ENCODE results near the gene ZFP14.
"Not testable (repeated sequence)": the region's sequence is repeated elsewhere in the genome, so short reads cannot be mapped to it uniquely, and the experiment has no call there.

GRCh38 chr19:36309309-36309708 lies 69.7 kb downstream of the ZFP14 start:
- TF ChIP-seq, protein P1, sequence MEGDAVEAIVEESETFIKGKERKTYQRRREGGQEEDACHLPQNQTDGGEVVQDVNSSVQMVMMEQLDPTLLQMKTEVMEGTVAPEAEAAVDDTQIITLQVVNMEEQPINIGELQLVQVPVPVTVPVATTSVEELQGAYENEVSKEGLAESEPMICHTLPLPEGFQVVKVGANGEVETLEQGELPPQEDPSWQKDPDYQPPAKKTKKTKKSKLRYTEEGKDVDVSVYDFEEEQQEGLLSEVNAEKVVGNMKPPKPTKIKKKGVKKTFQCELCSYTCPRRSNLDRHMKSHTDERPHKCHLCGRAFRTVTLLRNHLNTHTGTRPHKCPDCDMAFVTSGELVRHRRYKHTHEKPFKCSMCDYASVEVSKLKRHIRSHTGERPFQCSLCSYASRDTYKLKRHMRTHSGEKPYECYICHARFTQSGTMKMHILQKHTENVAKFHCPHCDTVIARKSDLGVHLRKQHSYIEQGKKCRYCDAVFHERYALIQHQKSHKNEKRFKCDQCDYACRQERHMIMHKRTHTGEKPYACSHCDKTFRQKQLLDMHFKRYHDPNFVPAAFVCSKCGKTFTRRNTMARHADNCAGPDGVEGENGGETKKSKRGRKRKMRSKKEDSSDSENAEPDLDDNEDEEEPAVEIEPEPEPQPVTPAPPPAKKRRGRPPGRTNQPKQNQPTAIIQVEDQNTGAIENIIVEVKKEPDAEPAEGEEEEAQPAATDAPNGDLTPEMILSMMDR (conservative IDR thresholded peaks at IDR 0.05; ENCODE audit: low read depth, low read length) = not testable (repeated sequence)
- not testable (repeated sequence) for TF ChIP-seq POLR2A, SMC3 (IDR thresholded peaks at IDR 0.05; ENCODE audit: low read depth, low read length)

Measured in IMR-90 (cell line).